Stimulated activated CD8-positive, alpha-beta memory T cell treated with anti-CD3 and anti-CD28 coated beads, Interleukin-12 subunit alpha, Interleukin-12 subunit beta, amount 100 ng/mL, for 1 hour (primary cell): ENCODE measurements around the gene TPSB2.

Source experiments
- DNase-seq: peaks from one replicate; pipeline ENCODE4 v3.0.0-alpha.2; 2020; ENCODE audit warnings: low read depth

TPSB2 gene

GRCh38 chr16:1181404-1182315, 48.3 kb downstream of the TPSB2 start:
- DNase-seq = no peak

- DNase-seq = no peak
Measured at GRCh38 chr16:1180549-1181403, 49.2 kb downstream of the TPSB2 start.
